ENCODE results near the gene MTURN.
A peak's percentile ranks its signal among the peaks of the same experiment; 100 is the strongest.

The MTURN gene

GRCh38 chr7:30136743-30137485, 2.1 kb downstream of the MTURN start:
- DNase-seq: no peak

DNA sequence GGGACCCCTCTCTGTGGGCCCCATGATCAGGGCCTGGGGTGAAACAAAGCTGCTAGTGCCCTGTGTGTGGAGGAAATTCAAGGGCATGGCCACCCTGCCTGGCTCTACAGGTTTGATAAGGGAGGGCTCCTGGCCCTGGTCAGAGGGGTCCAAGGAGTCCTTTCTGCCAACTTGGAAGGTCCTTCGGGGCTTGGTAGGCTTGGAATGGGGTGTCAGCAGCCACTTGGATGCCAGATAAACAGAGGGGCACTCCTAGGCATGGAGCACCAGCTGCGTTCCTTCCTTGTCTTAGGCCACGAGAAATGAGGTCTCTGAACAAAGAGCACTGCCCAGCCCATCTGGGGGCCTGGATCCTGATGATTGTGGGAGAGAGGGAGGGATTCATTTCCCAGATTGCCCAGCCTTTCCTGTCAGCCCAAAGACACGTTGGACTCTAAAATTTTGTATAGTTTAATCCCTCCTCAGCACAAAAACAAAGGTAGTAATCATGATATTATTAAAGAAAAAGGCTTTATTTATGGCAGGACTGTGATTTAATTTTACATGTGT, 5.1 kb downstream of the MTURN start:
- DNase-seq: no peak

DNA sequence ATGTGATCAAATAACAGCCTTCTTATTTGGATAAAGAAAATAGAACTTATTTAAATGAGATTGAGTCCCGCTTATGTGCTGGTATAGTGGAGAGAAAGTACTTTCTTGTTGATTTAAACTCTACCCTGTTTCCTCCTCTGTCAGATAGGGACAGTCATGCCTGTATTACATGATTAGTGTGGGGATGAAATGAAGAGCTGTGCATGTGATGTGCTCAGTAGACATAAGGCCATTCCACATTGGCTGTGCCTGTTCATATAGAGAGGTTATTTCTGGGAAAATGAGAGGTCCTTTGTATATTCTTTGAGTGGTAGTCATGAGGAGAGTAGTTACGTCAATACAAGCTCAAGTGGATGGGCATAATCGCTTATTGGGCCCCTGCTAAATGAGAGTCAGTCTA, 5.7 kb downstream of the MTURN start:
- DNase-seq: no peak

DNA sequence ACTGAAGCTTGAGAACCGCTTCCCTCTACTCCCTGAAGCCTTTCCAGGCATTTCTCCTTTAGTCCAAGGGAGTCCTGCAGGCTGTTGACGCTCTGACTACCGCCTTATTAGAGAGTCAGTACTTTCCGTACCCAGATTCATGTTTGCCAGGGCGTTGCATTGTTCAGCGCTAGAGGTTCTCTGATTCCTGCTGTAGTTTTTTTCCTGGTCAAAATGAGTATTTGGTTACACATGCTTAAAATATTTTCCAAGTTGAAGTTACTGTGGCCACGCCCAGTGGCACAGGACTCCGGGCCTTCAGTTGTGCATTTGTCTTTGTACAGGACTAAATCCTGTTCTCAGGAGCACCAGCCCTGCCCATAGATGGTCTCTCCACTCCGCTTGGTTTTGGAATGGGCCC, 7.9 kb downstream of the MTURN start:
- peak; percentile 66 for DNase-seq

DNA sequence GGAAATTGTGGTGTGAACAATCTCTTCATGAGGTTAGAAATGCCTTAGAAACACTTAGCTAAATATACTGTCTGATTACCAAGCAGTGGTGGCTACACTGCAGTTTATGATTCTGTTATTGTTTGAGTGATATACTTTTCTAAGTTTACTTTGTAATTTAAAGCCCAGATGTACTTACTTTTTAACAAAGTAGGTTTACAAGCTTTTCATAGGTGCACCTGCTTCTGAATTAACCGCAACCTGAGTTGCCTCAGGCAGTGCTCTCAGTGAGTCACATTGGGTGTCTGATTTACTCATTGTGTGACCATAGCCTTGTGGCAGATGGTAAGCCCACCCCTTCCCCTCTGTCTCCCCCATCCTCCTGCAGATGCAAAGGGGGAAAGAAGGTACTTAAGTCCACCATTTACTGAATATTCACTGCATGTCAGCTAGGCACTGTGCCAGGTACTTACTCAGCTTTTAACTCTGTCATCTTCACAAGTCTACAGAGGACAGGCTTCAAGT, 9.0 kb downstream of the MTURN start:
- peak; percentile 37 for DNase-seq

- DNase-seq: no peak
Observed at GRCh38 chr7:30144657-30145306, 10.0 kb downstream of the MTURN start.

- no peak for DNase-seq
Observed at GRCh38 chr7:30145426-30145970, 10.7 kb downstream of the MTURN start.

DNA sequence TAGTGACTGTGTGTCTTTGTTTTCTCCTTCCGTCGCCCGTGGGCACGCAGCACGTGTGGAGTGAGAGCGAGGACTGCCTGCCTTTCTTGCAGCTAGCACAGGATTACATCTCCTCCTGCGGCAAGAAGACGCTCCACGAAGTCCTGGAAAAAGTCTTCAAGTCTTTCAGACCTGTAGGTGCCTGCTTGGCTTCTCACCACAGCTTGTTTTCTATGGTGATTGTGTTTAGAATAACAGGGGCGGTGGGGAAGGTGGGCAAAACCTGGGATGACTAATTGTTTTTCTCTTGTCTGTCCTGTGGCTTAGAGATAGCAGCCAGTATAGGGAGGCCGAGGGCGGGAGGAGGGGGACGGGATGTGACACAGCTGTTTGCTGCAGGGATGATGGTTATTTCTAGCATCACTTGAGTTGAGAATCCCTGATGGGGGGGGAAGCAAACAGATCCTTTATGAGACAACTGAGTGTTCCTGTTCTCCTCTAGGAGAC, 11.4 kb downstream of the MTURN start:
- no peak for DNase-seq

DNA sequence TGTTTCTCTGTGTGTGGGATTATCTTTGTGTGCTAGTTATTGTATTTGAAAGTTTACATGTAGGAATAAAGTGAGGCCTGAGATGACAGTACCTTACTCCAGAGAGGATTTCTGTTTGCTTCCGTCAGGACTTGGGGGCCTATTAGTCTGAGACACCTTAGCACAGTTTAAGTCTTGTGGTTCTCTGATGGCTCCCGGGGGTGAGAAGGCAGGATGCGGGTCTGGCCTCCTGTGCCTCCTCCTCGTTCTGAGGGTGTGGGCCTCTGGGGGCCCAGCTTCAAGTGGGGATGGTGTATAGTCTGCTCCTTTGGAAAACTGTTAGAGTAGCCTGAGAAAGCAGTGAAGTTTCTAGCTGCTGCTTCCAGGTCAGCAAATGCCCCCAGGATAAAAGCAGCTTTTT, 12.4 kb downstream of the MTURN start:
- DNase-seq: no peak

DNA sequence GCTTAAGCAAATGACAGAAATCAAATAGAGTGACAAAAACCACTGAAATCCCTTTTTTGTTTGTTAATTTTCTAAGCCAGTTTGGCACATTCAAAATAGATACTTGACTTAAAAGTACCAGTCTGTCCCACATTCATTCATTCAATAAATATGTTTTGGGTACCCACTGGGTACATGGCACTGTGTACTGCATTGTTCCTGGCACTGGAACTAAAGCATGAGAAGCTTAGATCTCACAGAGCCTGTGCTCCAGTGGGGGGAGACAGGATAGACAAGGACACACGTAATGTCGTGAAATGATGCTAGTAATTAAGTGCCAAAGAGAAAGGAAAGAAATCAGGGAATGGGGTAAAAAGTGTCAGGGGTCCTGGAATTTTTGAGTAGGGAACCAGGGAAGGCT, 13.0 kb downstream of the MTURN start:
- no peak for DNase-seq

- no peak for DNase-seq
Observed at GRCh38 chr7:30148426-30148825, 13.6 kb downstream of the MTURN start.

GRCh38 chr7:30148951-30149459, 14.2 kb downstream of the MTURN start:
- DNase-seq: no peak

DNA sequence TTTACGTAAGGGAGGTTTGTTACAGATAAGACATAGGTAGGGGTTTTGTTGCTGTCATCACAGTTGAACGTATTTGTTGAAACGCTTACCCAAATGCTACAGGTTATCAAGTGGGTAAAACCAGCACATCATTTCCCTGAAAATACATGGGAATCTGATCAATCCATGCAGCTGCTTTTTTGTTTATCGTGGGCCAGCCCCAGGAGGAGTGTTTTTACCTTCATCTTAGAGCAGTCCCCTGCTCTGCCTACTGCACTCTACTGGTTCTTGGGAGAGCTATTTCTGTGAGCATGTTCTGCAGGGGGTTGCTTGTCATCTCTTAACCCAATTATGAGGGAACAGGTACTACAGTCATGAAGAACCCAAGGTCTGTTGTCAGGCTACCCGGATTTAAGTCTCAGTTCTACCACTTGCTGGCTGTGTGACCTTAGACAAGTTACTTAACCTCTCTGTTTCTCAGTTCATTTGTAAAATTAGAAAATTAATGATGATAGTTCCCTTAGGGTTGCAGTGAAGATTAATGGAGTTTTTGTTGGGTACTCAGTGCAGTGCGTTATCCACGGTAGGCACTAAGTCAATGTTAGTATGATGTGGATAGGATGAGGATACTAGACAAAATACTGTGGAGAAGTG, 15.0 kb downstream of the MTURN start:
- DNase-seq: no peak

DNA sequence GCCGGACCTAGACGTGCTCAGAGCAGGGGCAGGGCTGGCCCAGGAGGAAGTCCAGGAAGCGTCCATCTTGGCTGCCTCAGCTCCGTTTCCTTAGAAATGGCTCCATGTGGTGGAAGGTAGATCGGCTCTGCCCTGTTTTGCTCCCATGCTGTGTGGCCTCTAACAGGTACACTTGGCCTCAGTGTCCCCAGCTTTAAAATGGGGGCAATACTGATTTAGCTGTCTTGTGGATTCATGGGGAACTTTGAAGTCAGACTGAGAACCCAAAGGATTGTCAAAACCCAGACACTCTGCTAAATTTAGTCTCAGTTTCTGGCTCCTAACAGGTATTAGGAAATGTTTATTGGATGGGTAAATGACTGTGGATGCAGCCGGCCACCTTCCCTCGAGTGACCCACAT, 15.9 kb downstream of the MTURN start:
- DNase-seq: no peak

- no peak for DNase-seq
Observed at GRCh38 chr7:30154111-30154587, 19.4 kb downstream of the MTURN start.

DNA sequence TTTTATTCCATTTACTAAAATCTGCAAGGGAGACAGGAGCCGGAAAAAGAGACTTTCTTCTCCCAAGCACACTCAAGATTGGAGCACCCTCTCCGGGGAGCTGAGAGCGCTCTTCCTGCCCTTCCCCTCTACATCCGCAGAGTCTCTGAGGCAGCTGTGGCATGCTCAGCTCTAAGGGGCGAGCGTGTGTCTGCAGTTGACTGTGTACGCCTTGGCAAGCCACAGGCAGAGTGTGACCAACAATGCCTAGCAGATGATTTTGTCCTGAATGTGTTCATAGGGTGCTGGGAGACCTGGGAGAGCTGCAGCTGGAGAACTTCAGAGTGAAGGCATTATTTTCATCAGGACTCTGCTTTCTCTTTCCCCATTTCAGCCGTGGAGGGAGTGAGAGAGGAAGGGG, 20.7 kb downstream of the MTURN start:
- no peak for DNase-seq

- no peak for DNase-seq
Observed at GRCh38 chr7:30157204-30157603, 22.4 kb downstream of the MTURN start.

- no peak for DNase-seq
Observed at GRCh38 chr7:30159163-30159562, 24.4 kb downstream of the MTURN start.

GRCh38 chr7:30159698-30160143, 24.9 kb downstream of the MTURN start:
- peak; percentile 37 for DNase-seq

- DNase-seq: no peak
Observed at GRCh38 chr7:30160329-30160728, 25.5 kb downstream of the MTURN start.

- DNase-seq: no peak
Observed at GRCh38 chr7:30162133-30162532, 27.3 kb downstream of the MTURN start.

- DNase-seq: peak; percentile 67
Observed at GRCh38 chr7:30162622-30163124, 27.9 kb downstream of the MTURN start.
